GM19397 (cell line): Measurements from ENCODE around the gene LPO.

Experiments used
- ATAC-seq: cut with Tn5 transposase; IDR thresholded peaks from one replicate; pipeline ENCODE4 v1.9.1; 2021; ENCODE audit warnings: mild to moderate bottlenecking, moderate library complexity; ENCODE audit not compliant: unreplicated experiment

The LPO gene

DNA sequence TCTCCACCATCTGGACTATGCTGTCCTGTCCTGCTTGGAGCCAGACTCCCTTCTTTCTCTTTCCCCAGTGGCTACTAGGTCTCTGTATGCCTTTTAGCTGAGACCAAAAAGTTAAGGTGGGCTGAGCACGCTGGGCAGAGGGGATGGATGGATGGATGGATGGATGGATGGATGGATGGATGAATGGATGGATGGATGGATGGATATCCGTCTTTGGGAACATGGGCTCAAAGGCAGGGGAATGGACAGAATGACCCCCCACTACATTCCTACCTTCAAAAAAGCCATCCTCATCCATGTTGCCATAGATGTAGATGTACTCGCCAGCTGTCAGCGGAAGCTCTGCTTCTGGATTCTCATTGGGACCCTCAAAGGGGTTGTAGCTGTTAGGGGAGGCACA lies 77.4 kb downstream of the LPO start:
- ATAC-seq: no peak

- no peak for ATAC-seq
Observed at GRCh38 chr17:58316260-58316960, 78.0 kb downstream of the LPO start.

GRCh38 chr17:58317421-58318064 lies 79.2 kb downstream of the LPO start:
- ATAC-seq: no peak

GRCh38 chr17:58318065-58318481 lies 79.7 kb downstream of the LPO start:
- ATAC-seq: no peak
